Body of pancreas (tissue), 4 donors: ENCODE data around the gene LCE6A. TPM values are rescaled to one million over a fixed set of nuclear protein-coding genes. Genes with fewer than 3 reads are reported as not detected.

ENCODE experiments used
- ATAC-seq: fragments of 150-250 bp; one replicate; pipeline ENCODE4 v1.9.1; 2016
- DNase-seq, 4 donors: peaks; one replicate each; pipeline ENCODE4 v3.0.0-alpha.2; 2019
- H3K27ac ChIP-seq, 4 donors: fragments of 200-600 bp; sonication (generic); 1 replicate in 3 of 4; 2 replicates in 1 of 4; pipeline versions ENCODE4 v1.5.1 to v1.6.1; 2016 to 2019; ENCODE audit warnings: mild to moderate bottlenecking in 1 of 4, mixed read lengths in 1 of 4, moderate library complexity in 1 of 4
- H3K27me3 ChIP-seq, 2 donors: fragments of 200-600 bp; sonication (generic); one replicate each; pipeline ENCODE4 v1.6.0; 2016; ENCODE audit warnings: mild to moderate bottlenecking in 1 of 2
- H3K36me3 ChIP-seq, 2 donors: fragments of 200-600 bp; sonication (generic); replicated peaks in 1 of 2; 2 replicates each; pipeline ENCODE4 v1.5.1; 2016; ENCODE audit warnings: low read depth in 2 of 2; ENCODE audit not compliant: insufficient read depth in 1 of 2
- H3K4me1 ChIP-seq: fragments of 200-600 bp; sonication (generic); one replicate; pipeline ENCODE4 v1.6.0; 2016
- H3K4me3 ChIP-seq, 2 donors: fragments of 200-600 bp; sonication (generic); 1 replicate in 1 of 2; 2 replicates in 1 of 2; pipeline ENCODE4 v1.5.1; 2016 to 2019
- H3K9me3 ChIP-seq, 3 donors: fragments of 200-600 bp; sonication (generic); 1 replicate in 2 of 3; 2 replicates in 1 of 3; pipeline ENCODE4 v1.5.1; 2016
- CTCF ChIP-seq, 7 experiments: fragments of 450-650 bp in 4 of 7; fragments of 200-600 bp in 3 of 7; sonication (generic) in 3 of 7; IDR thresholded peaks; one replicate each; pipeline ENCODE4 v1.5.1; 2016 to 2019; ENCODE audit warnings: antibody characterized with exemption in 7 of 7
- POLR2A ChIP-seq, 3 donors: fragments of 450-650 bp; IDR thresholded peaks; one replicate each; pipeline ENCODE4 v1.6.1; 2016; ENCODE audit warnings: antibody characterized with exemption in 3 of 3, mild to moderate bottlenecking in 2 of 3
- WGBS, 2 donors: methylation state at CpG; one replicate each; pipeline ENCODE4 v1.1.5; 2017; 5-methylcytosine and 5-hydroxymethylcytosine counted together
- intact Hi-C: fragments of 100-400 bp; cut with DNase I; formaldehyde crosslinking; loops from one replicate; pipeline ENCODE4 v1.15.1; 2023
- total RNA-seq, 2 donors: library from RNA; depleted of rRNA; stranded (reverse); fragments of >200 nt; gene quantifications; one replicate each; pipeline ENCODE4 v1.1.0, GENCODE V29; 2016

The LCE6A gene, protein sequence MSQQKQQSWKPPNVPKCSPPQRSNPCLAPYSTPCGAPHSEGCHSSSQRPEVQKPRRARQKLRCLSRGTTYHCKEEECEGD
- not detected for total RNA-seq

DNA sequence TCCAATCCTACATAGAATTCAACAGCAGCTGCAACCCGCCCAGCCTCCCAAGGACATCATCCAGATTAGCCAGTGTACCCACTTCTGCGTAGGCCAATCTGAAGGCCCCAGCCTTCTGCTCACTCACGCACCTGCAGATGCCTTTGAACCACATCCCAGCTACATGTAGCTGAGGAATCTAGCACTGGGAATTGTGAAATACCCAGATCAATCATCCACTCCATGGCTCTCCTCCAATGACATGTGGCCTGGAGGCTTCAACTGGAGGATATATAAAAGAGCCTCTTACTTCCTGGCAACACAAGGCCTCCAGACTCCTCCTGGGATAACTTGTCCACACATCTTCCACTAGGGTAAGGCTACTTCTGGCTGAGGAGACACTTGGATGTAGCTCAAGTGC is at the start of gene LCE6A:
Gene LCE6A (plus strand): TSS at position 301 of the 400 bp plus-strand sequence. CDS start 665 bp downstream, outside the sequence.
- no peak for DNase-seq
- intact Hi-C loops = no loop called here

GRCh38 chr1:152795686-152796085 is 47.0 kb upstream of the LCE6A start:
- TF ChIP-seq POLR2A (IDR thresholded peaks at IDR 0.05) = no peak
- no peak for TF ChIP-seq CTCF (IDR thresholded peaks at IDR 0.05)
- H3K27ac ChIP-seq = no peak overlapping the region
- H3K27me3 ChIP-seq = no peaks in the 10 kb centered on the region
- no peaks in the 10 kb centered on the region for H3K36me3 ChIP-seq
- no peak overlapping the region for H3K4me3 ChIP-seq
- no peak for DNase-seq
- no peaks in the 10 kb centered on the region for H3K9me3 ChIP-seq
- no peaks in the 10 kb centered on the region for H3K4me1 ChIP-seq
- intact Hi-C loops = no loop called here
- no peak for ATAC-seq
- WGBS, 2 donors = 39 to 44% methylated on average over 4 of the region's 4 CpGs

More for the DNA sequence above, at the start of gene LCE6A:
- Histone ChIP-seq H3K27ac (no peak within 1 kb of the TSS), H3K36me3 (no peaks in the 10 kb centered on the region), H3K27me3 (no peaks in the 10 kb centered on the region), H3K4me1 (no peaks in the 10 kb centered on the region), H3K9me3 (no peaks in the 10 kb centered on the region), H3K4me3 (no peak within 1 kb of the TSS)
- 57 to 80% methylated on average over 3 of the region's 3 CpGs for WGBS, 2 donors
- no peak for ATAC-seq
- no peak for TF ChIP-seq CTCF (IDR thresholded peaks at IDR 0.05)
- TF ChIP-seq POLR2A (IDR thresholded peaks at IDR 0.05) = no peak

GRCh38 chr1:152796421-152796820 is 46.2 kb upstream of the LCE6A start, which contains the start of gene LCE1D:
Gene LCE1D, plus strand, starts transcription at chr1:152796721. Its CDS starts 1,074 bp downstream, at chr1:152797795.
- no peaks in the 10 kb centered on the region for H3K4me1 ChIP-seq
- no peaks in the 10 kb centered on the region for H3K27me3 ChIP-seq
- 18 to 23% methylated on average over 3 of the region's 3 CpGs for WGBS, 2 donors
- ATAC-seq (no peak), DNase-seq (no peak)
- no peaks in the 10 kb centered on the region for H3K36me3 ChIP-seq
- no peaks in the 10 kb centered on the region for H3K9me3 ChIP-seq
- no peak for TF ChIP-seq POLR2A (IDR thresholded peaks at IDR 0.05)
- no peak for TF ChIP-seq CTCF (IDR thresholded peaks at IDR 0.05)
- H3K27ac ChIP-seq = no peak within 1 kb of the TSS
- intact Hi-C loops = no loop called here
- H3K4me3 ChIP-seq = no peak within 1 kb of the TSS

DNA sequence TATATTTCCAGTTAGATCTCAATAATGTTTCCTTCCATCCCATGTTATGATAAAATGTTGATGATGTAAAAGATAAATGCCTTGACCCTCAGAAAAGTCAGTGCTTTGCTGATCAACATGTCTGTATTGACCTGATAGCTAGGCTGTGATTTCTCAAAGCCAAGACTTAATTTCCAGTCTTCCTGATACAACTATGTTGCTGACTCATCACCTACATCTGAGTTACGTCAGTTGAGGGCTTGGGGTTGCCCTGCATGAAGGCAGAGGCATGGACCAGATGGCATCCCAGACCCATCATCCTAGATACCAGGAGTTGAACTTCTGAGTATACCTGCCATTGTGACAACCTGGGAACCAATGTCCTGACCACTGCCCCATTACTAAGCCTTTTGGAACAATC is 41.3 kb upstream of the LCE6A start:
- Histone ChIP-seq H3K4me1 (no peaks in the 10 kb centered on the region), H3K27me3 (no peaks in the 10 kb centered on the region), H3K36me3 (no peaks in the 10 kb centered on the region), H3K9me3 (no peaks in the 10 kb centered on the region), H3K4me3 (no peak overlapping the region), H3K27ac (no peak overlapping the region)
- no peak for DNase-seq
- intact Hi-C loops = no loop called here
- 40 to 56% methylated on average over 1 of the region's 1 CpG for WGBS, 2 donors
- ATAC-seq = no peak
- no peak for TF ChIP-seq POLR2A (IDR thresholded peaks at IDR 0.05)
- TF ChIP-seq CTCF (IDR thresholded peaks at IDR 0.05) = no peak

DNA sequence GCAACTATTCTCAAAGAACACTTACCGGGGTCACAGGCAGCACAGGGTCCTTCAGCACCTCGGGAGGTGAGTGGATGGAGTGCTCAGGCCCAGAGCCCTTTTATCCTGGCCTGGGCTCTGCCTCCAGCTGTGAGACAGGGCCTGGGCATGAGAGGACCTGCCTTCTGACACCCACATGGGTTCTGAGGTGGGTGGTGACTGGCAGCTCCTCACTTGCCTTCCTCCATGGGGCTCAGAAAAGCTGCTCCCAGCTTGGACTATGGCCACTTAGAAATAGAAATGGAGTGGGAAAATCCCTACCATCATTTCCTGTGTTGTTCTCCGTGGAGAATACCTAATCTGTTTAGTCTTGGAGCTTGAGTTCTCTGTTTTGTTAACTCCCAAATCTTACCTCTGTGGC is 36.1 kb upstream of the LCE6A start, which contains the start of gene LCE1C:
Gene LCE1C (minus strand): TSS at position 76 of the 400 bp plus-strand sequence. CDS start 1,173 bp downstream, outside the sequence.
- Histone ChIP-seq H3K4me1 (no peaks in the 10 kb centered on the region), H3K9me3 (no peaks in the 10 kb centered on the region), H3K27me3 (no peaks in the 10 kb centered on the region), H3K36me3 (no peaks in the 10 kb centered on the region), H3K4me3 (no peak within 1 kb of the TSS), H3K27ac (no peak within 1 kb of the TSS)
- DNase-seq = no peak
- no peak for TF ChIP-seq POLR2A (IDR thresholded peaks at IDR 0.05)
- no peak for TF ChIP-seq CTCF (IDR thresholded peaks at IDR 0.05)
- 48 to 54% methylated on average over 2 to 3 of the region's 3 CpGs for whole genome bisulfite sequencing, 2 donors
- intact Hi-C loops = no loop called here
- no peak for ATAC-seq
